ENCODE data around the gene CEP120.

Gene CEP120

DNA sequence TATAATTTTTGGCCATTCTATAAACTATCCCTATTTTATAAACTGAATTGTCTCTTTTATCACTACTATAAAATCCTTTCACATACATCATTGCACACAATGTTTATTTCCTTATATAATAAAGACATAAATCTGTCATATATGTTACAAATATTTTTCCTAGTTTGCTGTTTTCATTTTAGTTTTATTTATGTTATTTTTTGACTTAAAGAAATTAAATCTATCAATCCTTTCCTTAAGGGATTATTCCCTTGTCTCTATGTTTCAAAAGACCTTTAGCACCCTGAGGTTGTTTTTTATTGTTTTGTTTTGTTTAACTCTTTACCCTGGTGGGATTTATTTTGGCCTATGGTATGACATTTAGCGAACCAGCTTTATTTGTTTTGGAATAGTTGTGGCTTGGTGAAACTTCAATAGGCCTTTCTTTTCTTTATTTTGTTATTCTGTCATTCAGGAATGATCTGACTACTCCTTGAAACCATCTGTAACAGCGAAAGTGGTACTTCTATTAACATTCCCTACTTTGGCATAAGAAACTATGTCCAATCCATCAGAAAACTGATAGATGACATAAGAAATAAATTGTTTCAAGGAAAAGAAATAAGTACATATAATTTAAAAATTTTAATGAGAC is 125.9 kb downstream of the CEP120 start:
- no peak for DNase-seq

Measured in NCI-H1092 (cell line).